ENCODE data around the gene UBE2H.

UBE2H gene

DNA sequence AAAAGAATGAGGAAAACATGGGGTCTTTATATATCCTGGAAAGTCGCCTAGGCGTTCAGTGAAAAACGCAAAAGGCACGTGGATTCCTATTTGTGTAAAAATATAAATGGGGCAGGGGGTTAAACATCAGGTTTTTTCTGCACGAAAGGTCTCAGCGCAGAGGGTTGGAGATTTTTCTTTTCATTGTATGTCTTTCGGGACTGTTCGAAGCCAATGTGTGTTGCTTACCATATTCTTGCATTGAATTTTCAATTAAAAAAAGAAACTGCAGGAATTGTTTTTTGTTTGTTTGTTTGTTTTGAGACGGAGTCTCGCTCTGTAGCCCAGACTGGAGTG lies 169.2 kb downstream of the UBE2H start:
- DNase-seq, result no peak

DNA sequence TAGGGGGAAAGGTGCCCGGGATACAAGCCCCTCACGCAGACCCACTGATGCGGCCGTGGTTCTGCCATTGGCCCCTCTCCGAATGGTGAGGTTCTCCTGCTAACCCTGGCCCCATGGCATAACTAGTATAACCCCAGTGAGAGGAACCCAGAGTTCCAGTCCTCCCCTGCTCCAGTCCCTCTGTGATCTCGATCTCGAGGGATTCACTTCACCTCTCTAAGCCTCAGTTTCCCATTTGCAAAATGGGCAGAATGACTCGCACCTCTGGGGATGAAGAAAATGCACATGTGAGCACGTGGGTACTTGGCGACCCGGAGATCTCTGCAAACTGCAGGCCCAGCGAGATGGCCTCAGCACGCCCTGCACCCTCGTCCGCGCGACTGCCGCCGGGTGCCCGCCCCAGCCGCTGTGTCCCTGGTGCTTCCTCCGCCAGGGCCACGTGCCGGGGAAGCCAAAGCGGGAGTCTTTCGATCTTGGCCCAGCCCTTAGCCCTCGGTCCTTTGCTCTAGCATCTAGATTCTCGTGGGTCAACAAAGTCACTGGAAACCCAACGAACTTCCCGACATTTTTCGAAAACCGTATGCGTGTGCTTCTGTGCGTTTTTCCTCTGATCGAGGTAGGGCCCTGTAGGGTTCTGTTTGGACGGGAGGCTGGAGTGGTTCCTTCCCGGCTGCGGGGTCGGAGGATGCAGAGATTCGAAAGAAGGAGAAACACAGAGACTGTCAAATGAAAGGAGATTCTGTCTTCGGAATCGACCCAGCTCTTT lies 169.8 kb downstream of the UBE2H start:
- no peak for DNase-seq

DNA sequence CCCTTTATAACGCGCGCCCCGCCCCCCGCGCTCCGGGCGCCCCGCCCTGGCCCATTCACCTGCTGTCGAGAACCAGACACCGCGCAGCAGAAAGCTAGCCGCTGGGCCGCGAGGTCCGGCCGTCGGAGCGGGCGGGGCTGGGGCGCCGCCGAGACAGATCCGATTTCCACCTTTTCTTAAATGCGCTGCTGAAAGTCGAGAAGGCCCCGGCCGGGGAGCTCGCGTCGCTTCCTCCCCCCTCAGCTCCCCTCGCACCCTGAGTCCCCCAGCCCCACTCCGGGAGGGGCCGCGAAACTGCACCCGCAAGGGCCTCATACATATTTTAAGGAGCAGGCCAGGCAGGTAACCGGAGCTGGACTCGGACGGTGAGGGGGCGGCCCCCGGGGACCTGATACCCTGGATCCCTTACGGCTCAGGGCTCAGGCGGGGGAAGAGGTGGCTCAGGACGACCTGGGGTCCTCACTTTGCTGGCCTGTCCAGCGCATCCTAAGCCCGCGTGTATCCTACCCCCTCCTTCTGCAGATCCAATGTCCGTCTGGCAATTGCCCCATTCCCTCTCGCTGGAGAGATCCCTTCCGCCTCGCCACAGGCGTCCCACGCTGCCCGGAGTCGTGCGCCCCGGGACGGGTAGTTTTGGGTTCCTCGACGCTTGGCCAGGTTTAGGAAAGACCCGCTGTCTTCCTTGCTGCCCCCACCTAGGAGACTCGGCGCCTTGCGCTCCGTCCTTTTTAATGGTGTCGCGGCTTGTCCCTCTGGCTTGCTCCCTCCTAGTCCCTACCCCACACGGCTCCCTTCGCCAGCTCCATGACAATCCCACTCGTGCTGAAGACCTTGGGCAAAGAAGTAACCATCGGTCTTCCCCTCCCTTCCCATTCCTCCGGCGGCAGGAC lies 170.6 kb downstream of the UBE2H start:
- no peak for DNase-seq

DNA sequence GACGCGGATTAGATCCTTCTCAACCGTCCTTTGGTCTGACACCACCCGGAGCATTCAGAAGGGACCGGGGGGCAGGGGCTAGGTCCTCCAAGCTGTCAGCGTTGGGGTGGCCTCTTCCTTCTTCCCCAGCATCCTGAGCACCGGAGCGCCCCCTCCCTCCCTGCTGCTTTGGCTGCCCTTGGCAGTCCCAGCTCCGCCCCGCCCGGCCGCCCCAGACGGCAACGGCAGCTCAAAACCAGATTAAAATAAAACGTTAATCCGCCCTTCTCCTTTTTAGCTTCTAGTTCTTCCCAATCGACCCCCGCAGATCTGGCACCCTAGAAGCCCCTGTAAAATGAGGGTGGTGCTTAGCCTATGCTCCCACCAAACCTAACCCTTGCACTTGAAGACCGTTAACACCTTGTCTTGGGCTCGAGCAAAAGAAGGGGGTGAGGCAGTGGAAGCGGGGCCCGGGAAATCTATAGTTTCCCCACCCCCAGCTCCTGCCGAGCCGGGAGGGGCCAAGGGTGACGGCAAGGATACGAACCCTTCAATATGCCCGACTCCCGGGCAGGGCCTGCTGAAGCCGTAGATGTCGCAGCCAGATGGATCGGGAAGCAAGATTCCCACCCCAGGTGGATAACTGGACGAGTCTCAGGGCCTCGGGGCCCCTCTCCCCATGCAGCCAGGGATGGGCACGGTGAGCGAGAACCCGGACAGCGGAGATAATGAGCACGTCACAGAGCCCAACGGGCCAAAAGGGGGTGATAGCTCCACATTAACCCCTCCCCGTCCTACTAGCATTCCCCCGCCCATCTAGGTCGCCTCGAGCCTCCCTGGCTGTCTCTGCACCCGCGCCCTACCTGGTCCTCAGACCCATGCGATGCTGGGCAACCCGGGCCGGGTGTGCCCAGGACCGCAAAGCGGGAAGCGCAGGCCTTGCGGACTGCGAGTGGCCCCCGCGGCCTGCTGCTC lies 171.5 kb downstream of the UBE2H start:
- peak; percentile 57 for DNase-seq
